Fibroblast of peridontal ligament (primary cell): ENCODE measurements around the gene NFATC1.
"Not testable (repeated sequence)": the region's sequence is repeated elsewhere in the genome, so short reads cannot be mapped to it uniquely, and the experiment has no call there.

Experiments
- DNase-seq: peaks from one replicate; pipeline ENCODE4 v3.0.0-alpha.2; 2010; ENCODE audit errors: extremely low read depth

NFATC1 gene

GRCh38 chr18:79476031-79476917, 80.5 kb downstream of the NFATC1 start:
- DNase-seq = no peak

DNA sequence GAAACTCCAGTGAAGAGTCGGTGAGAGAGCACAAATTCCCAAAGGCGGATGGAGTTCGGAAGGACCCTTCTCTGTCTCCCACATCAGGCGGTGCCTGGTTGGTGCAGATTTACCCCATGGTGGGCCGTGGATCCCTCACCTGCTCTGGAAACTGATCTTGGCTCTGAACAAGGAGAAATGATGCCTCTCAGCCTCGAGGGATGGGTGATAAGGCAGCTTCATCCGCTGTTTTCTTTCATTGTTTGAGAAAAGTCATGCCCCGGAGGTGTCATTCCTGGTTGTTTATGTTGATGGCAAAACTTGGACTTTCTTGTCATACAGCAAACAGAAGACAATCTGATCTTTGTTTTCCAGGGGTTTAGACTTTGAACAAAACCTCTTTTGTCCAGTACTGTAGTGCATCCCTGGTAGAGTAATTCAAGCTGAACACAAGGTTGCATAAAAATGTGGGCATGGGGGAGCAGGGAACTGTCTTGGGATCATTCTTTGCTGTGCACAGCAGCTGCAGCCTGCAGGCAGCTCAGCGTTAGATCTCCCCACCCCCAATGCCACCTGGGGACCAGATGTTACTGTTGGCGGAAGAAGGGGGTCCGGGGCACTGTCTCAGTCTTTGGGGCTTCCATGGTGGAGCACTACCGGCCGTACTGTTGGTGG, 81.3 kb downstream of the NFATC1 start:
- no peak for DNase-seq

DNA sequence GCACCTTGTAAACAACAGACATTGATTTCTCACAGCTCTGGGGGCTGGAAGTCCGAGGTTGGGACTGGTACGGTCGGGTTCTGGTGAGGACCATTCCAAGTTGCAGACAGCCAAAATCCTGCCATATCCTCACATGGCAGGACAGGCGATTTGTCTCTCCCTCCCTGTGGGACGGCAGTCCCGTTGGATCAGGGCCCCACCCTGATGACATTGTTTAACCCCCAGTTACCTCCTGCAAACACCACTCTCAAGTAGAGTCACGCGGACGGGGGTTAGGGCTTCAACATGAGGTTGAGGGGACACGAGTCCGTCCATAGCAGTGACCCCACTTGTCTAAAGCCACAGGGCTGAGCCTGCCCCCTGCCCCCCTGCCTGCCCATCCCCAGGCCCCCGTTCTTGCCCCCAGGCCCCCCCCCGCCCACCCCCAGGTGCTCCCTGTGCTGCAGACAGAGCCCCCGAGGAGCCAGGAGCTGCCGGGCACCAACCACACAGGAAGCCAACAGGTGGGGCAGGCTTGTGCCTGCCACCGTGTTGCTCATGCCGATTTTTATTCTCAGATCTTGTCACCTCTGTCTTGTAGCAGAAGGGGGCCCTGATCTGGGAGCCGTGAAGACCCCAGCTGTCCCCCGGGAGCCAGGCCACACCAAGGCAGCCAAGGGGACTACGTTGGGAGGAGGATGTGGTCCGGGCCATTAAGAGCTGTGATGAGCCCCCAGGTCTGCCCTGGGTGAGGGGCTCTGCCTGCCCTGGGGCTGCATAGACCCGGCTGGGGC, 82.2 kb downstream of the NFATC1 start:
- no peak for DNase-seq

DNA sequence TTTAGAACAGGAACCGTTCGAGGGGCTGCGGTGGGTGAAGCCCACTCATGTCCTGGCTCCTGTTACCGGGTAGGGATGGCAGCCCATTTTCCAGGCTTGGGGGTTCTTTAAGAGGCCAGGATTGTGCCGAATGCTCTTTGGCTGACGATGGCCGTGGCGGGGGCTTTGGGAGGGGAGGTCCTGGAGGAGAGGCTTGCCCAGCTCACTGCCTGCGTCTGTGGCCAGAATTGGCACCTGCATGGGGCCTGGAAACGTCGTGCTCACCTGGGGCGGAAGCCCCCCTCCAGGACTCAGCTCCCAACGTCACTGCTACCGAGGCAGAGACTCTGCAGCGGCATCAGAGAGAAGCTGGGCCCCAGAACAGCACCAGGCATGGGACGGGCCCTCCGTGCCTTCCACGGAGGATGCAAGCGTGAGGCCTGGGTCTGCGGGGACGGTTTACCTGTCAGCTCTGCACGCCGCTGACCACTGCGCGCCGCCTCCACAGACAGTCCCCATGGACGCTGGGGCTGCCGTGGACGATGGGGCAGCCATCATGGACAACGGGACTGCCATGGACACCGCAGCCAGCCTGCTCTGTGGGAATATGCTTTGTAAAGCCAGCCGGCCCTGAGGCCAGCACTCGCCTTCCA, 82.9 kb downstream of the NFATC1 start:
- DNase-seq = no peak

DNA sequence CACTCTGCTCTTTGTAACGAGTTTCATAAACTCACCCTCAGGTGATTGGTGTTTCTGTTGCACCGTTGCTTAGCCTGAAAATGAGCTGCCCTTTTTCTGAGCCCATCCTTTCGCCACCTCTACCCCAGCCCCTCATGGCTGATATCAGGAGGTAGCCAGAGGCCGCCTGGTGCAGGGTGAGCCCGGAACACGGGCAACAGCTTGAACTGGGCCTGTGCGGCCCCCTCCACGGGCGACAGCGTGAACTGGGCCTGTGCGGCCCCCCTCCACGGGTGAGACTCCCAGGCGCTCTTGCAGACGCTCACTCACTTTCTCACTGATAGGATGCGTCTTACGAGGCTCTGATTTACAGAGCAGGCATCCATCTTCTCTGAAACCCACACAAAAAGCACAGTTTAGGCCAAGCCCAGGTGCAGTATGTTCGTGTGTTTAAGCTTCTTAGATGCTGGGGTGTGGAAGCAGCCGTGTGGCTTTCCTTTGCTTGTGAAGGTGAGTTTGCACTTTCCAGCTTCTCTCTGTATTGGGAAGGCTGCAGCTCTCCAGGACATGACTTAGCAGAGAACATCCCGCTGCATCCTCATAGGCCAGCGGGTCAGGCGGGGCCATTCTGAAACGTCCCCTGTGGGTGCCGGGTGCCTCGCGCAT, 83.5 kb downstream of the NFATC1 start:
- DNase-seq = no peak

DNA sequence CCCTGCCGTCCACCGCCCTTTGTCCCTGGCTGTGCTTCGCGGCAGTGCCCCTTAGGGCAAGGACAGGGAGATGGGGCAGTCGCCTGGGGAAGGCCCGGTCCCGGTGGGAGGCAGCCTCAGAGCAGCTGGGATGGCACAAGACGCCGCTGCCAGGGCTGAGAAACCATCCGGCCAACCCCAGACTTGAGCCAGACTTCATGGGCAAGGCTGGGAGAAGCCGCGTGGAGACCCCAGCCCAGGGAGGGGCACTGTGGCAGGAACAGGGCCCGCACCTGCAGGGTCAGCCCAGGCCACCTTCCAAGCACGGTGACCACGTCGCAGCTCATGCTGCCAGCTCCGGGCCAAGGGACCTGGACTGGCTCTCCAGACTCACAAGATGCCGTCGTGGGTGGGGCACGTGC, 84.0 kb downstream of the NFATC1 start:
- DNase-seq = no peak

DNA sequence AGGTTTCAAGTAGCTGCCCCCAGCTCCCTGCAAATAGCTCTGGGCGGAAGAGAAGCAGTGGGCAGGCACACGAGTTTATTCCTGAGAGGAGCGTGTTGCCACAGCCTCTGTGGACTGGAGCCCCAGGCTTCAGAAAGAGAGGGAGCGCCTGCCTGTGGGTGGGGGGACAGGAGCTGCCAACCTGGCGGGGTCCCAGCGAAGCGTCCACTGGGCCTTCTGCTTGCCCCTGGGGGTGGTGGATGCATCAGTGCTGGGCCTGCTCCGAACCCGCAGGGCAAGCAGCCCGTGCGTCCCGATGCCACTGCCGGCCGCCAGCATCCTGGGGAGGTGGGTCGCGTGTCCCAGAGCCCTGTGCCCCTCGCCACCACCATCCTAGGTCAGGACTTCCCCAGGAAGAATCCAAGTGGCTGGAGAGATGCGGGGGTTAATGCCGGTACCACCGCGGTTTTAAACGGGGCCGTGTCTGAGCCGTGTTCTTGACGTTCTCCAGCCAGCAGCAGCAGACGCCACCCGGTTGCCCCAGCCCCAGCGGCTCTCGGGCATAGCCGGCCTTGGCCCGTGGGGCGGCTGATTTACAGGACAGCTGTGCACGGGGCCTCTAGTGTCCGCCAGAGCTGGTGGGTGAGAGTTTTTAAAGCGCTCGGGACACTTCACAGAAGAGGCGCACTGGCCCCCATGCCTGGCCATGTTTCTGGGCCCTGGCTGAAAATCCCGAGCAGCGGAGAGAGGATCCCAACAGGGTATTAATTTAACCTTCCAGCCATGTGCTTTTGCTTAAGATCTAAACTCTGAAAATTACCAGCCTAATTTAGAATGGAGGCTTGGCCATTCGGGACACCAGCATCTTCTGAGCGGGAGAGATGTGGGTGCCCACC, 84.7 kb downstream of the NFATC1 start:
- DNase-seq = no peak

DNA sequence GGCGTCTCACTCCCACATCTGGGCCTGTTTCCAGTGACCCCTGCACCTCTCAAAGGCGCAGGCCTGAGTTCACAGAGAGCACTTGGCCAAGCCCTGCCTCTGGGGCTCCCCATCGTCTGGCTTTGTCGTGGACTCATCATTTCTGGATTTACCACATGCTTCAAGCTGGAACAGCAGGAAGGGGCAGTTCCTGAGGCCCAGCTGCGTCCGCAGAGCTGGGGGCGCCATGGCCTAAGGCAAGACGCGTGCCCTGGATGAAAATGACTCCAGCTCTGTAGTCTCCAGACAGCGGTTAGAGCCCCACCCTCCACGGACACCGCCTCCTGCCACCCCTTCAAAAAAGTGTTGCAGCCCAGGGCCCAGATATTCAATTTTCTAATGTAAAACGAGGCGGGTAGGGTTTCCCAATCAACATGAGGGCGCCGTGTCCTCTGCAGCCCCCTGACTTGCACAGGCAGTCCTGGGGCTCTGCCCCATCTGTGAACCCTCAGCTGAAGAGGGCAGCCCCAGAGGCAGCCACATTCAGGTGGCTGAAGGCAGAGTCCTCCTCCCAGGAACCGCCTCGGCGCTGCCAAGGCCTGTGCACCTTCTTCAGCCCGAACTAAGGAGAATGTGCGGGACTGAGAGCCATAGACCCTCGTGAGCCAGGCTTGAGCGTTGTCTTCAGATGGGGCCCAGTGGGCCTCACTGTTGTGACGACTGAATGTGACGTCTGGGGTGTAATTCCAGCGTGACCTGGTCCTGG, 85.5 kb downstream of the NFATC1 start:
- no peak for DNase-seq

GRCh38 chr18:79483393-79483792, 87.7 kb downstream of the NFATC1 start:
- DNase-seq = not testable (repeated sequence)

DNA sequence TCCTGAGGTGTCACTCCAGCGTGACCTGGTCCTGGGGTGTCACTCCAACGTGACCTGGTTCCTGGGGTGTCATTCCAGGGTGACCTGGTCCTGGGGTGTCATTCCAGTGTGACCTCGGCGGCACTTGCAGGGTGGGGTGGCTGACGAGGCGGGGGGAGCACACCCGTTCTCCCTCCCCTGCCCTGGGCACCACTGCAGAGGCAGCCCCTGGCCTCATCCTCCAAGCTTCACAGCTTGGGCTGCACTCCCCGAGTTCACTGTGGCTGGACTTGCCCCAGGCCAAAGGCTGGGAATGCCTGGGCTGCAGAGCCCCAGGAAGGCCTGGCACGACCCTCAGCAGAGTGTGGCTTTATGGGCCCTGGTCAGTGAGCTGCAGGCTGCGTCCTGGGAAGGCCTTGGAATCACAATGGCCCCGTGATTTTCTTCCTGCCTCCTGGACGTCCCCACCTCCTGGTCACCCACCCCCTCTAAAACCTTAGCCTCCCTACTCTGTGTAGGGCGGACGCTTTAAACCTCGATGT, 88.3 kb downstream of the NFATC1 start:
- DNase-seq = no peak

GRCh38 chr18:79484661-79485621, 89.2 kb downstream of the NFATC1 start:
- peak; percentile 95 for DNase-seq

DNA sequence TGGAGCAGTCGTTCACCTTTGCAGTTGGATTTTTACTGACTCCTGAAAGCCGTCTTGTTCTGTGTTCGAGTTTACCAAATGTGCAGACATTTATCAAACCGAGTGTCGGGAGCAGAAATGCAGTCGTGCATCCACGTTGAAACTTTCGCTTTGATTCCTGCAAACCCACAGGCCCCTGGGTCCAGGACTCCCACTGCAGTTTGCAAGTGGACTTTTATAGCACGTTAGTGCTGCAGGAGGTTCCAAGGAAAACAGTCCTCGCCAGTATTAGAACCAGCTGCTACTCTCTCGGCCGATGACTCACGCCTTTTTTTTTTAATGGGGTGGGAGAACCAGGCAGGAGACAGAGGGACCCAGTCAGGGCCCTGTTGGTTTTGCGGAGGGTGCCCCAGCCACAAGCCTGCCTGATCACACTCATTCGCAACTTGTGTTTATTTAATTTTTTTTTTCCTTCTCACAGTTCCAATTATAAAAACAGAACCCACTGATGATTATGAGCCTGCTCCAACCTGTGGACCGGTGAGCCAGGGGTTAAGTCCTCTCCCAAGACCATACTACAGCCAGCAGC, 90.1 kb downstream of the NFATC1 start:
- DNase-seq = peak; percentile 92

GRCh38 chr18:79486356-79487182, 90.8 kb downstream of the NFATC1 start:
- DNase-seq = no peak

GRCh38 chr18:79487183-79487800, 91.6 kb downstream of the NFATC1 start:
- no peak for DNase-seq

GRCh38 chr18:79487801-79488201, 92.1 kb downstream of the NFATC1 start:
- DNase-seq = no peak

DNA sequence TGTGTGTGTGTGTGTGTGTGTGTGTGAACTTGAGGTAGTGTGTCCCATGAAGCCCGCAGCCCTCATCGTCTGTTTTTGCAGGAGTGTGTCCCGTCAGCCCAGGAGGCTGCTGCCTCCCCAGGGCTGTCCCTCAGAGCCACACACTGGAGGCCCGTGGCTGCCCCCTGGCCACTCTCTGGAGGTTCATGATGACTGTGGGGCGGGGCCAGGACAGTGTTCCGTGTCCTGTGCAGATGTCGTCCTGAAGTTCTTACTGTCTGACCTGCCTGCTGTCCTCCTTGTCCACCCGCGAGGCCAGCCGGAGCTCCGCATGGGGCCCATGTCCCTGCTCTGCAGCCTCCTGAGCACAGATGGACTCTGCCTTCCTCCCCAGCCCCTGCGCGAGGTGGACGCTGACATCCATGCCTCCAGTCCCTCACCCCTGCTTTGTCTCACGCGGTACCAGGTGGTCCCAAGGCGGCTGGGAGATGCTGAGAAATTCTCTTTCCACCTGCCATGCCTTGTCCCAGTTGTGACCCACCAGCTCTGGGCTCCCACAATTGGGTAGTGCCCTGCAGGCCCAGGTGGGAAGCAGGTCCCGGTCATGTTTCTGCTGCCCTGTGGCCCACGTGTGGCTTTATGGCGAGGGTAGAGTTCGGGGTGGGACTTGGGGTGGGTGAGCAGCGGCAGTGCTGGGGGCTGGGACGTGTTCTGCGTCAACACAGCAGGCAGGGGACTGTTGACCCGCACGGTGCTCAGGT, 92.8 kb downstream of the NFATC1 start:
- DNase-seq = no peak
